ENCODE measurements around the gene AFDN.

The AFDN gene

DNA sequence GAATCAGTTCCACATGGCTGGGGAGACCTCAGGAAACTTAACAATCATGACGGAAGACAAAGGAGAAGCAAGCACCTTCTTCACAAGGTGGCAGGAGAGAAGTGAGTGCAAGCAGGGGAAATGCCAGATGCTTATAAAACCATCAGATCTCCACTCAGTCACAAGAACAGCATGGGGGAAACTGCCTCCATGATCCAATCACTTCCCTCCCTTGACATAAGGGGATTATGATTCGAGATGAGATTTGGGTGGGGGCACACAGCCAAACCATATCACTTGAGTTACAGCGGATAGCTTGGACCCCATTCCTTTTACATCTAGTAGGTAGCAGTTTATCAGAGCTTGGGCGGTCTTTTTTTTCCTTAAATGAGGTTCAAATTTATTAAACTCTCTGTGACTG, 19.1 kb downstream of the AFDN start:
- DNase-seq, result no peak

- DNase-seq, result no peak
Observed at GRCh38 chr6:167846997-167847606, 20.4 kb downstream of the AFDN start.

DNA sequence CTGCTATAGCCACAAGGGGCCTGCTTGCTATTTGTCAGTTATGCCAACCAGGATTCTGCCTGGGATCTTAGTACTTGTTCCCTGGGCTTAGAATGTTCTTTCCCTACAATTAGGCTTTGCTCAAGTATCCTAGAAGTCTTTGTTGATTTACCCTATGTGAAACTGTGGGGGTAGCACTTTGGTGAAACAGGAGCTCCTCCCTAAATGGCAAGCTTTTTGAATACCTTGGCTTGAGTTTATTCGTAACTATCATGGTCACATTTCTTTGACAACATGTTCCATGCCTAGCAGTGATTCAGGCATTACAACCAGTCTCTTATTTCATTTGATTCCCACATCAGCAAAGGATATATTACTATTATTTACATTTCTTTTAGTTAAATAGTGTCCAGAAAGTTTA, 21.2 kb downstream of the AFDN start:
- no peak for DNase-seq

GRCh38 chr6:167848783-167849182, 22.1 kb downstream of the AFDN start:
- DNase-seq, result no peak

GRCh38 chr6:167849846-167850459, 23.2 kb downstream of the AFDN start:
- DNase-seq, result no peak

DNA sequence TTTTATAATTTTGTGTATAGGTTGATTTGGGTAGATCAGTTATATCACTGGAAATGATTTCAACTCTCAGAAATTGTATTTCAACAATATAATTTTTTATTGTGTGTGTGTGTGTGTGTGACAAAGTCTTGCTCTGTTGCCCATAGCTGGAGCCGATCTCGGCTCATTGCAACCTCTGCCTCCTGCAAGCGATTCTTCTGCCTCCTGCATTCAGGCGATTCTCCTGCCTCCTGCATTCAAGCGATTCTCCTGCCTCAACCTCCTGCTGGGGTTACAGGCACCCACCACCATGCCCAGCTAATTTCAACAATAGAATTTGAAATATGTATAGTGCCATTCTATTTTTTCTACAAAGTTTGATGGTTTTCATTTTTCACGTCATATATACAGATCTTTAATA, 24.1 kb downstream of the AFDN start:
- DNase-seq, result no peak

DNA sequence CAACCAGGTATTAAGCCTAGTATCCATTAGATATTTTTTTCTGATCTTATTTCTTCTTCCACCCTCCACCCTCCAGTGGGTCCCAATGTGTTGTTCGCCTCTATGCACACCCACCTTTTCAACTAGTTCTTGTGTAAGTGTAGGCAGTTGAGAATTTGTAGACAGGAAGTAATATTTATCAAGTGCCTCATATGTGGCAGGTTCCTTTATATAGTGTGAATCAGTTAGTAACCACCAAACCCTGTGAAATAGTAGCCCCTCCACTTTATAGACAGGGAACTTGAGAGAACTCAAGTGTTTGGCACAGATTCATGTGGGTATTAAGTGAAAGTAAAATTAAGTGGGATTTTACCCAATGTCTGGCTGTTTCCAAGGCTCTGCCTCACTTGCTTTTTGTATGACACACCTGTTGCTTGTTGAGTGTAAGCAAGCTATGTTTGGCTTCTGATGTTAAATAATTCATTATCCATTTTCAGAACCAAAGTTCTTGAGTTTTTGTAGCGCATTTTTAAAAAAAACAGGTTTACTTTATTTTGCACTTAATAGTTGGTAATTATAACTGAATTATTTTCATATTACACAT, 24.8 kb downstream of the AFDN start:
- no peak for DNase-seq

GRCh38 chr6:167855825-167856425, 29.2 kb downstream of the AFDN start:
- DNase-seq, result no peak

- DNase-seq, result no peak
Observed at GRCh38 chr6:167856474-167856873, 29.8 kb downstream of the AFDN start.

- DNase-seq, result no peak
Observed at GRCh38 chr6:167856999-167857660, 30.4 kb downstream of the AFDN start.

DNA sequence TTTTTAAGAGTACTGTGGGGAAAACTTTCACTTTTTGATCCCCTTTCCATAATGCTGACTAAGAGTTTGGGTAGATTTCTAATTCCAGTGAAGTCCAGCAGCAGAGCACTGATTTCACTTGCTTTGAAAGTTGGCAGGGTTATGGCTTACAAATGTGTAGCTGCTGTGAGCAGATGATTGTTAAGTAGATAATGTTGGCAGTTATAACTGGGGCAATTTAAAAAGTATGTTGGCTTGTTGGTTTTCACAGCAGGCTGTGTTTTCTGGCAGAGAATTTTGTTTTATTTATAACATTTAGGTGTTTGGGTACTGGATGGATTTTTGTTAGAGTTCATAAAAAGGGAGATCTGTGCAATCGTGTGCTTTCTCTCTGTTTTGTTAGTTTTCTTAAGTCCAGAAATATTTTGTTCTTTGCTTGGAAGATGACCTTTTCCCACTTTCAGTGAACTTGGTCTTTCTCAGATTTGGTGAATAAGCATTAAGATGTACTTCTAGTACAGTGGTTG, 31.4 kb downstream of the AFDN start:
- DNase-seq, result no peak

- no peak for DNase-seq
Observed at GRCh38 chr6:167858842-167859664, 32.3 kb downstream of the AFDN start.

GRCh38 chr6:167860550-167861226, 34.0 kb downstream of the AFDN start:
- DNase-seq, result no peak

DNA sequence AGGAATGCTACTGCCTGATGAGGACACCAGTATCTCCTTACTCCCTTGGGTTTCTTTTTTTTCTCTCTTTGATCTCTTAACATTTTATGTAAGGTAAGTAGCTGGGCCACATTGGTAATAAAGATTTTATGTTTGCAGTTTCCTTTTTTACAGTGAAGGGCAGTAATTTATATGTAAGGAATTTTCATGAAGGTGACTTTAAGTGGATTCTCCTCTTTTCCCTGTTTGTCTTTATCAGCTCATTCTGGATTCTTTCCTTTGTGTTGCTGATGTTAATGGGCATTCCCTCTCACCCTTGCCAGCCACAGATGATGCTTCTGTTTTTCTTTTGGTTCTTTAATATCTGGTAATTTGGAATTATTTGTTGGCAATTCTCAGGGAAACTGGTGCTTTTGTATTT, 34.7 kb downstream of the AFDN start:
- DNase-seq, result no peak

DNA sequence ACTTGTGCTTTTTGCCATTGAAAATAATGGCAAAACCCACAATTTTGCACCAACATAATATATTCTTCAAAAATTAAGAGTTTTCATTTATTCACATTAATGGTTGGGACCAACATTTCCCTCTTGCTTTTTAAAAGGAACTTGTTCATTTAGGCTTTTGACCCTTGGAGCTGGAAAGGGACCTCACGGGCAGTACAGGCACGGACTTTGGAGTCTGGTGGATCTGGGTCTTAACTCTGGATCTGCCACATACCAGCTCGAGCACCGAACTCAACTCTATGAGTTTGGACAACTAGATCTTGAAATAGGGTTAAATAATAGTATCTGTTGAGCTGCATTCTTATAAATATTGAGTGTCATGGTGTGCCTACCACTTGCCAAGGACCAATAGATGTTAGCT, 37.2 kb downstream of the AFDN start:
- DNase-seq, result no peak

- DNase-seq, result no peak
Observed at GRCh38 chr6:167866642-167867041, 39.9 kb downstream of the AFDN start.

DNA sequence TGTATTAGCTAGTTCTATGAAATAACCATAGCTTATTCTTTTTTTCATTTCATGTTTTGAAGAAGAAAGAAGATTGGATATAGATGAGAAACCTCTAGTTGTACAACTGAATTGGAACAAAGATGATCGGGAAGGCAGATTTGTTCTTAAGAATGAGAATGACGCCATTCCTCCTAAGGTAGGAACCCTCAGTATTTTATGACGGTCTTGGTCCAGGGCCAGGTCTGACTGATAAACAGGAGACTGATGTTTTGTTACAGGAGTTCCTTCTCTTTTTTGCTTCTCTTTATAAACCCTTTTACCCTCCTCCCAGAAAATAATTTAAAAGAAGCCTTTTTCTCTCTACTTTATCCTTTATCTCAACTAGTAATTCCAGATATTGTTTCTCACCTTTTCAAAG, 43.6 kb downstream of the AFDN start:
- DNase-seq, result no peak

- DNase-seq, result no peak
Observed at GRCh38 chr6:167872538-167873210, 46.0 kb downstream of the AFDN start.

DNA sequence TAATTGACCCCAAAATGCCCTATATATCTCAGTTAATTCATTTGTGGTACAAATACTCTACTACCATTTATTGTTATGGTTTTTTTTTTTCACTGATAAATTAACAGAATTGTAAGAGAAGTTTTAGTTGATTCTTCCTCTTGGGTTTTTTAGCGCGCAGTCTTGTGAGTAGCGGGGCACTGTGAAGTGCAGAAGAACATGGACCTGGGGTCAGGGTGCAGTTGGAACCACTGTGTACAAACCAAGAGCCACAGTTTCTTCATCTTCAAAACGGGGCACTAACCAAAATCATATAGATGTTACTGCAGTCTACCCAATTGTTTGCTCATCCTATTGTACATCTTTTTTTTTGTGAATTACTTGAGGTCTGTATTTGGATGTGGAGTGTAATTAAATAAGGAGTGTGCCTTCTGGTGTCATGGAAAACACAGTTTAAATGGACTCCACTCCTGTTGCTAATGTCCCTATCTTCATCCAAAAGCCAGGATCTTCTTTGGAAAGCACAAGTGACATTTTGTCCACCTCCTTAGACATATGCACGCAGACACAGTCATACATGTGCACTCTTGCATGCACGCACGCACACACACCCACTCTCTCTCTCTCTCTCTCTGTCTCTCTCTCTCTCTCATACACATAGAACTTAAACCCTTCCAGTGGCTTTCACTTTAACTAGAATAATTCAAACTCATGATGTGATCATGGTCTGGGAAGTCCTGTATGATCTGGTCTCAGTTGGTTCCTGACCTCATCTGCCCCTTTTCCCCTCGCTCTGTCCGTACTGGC, 51.5 kb downstream of the AFDN start:
- no peak for DNase-seq

GRCh38 chr6:167879612-167880011, 52.9 kb downstream of the AFDN start:
- DNase-seq, result no peak

DNA sequence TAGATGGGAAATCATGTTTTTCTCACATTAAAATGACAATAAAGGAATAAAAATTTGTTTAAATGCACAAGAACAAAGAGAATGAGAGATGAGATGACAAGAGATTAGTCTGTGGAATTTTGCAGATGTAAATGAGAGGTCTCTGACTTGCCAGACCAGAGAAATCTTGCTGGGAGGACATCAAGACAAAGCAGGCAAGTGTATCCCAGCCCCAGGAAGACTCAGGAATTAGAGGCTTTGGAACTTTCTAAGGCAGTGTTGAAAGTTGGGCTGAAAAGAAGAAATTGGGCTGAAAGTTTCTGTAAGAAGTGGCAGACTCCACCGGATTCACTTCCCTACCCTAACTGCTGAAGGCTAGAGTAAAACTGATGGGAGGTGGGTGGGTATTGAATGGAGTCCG, 54.6 kb downstream of the AFDN start:
- DNase-seq, result no peak
